WTC11 (cell line): ENCODE results near the gene GALNT2.

Experiments
- CBFB ChIP-seq: sonication (generic); formaldehyde crosslinking; IDR thresholded peaks from 2 replicates; pipeline ENCODE4 v1.8.1; 2022; ENCODE audit warnings: mild to moderate bottlenecking, low read depth, missing genetic modification reagents
- FOXP1 ChIP-seq: sonication (generic); formaldehyde crosslinking; IDR thresholded peaks from 2 replicates; pipeline ENCODE4 v1.8.0; 2022; ENCODE audit warnings: missing genetic modification reagents, mild to moderate bottlenecking, moderate library complexity, borderline replicate concordance
- MXD4 ChIP-seq: fragments of 250-450 bp; sonication (Bioruptor Pico); IDR thresholded peaks from 2 replicates; pipeline ENCODE4 v1.8.0; 2021; ENCODE audit warnings: mild to moderate bottlenecking, moderate library complexity, borderline replicate concordance
- NFYB ChIP-seq: sonication (generic); formaldehyde crosslinking; conservative IDR thresholded peaks from 2 replicates; pipeline ENCODE4 v1.8.0; 2022; ENCODE audit warnings: low read depth, missing genetic modification reagents
- TP53 ChIP-seq: sonication (generic); formaldehyde crosslinking; IDR thresholded peaks from 2 replicates; pipeline ENCODE4 v1.8.1; 2023; ENCODE audit warnings: mild to moderate bottlenecking, missing genetic modification reagents
- ZBTB21 ChIP-seq: sonication (generic); formaldehyde crosslinking; IDR thresholded peaks from 2 replicates; pipeline ENCODE4 v1.8.1; 2023; ENCODE audit warnings: mild to moderate bottlenecking, missing genetic modification reagents, borderline replicate concordance
- TF ChIP-seq, protein P1 (sequence below): fragments of 200-600 bp; IDR thresholded peaks from 2 replicates; pipeline ENCODE4 v1.8.0; 2022; ENCODE audit warnings: antibody characterized with exemption
- TF ChIP-seq, protein P2 (sequence below): fragments of 250-450 bp; sonication (Bioruptor Pico); IDR thresholded peaks from 2 replicates; pipeline ENCODE4 v1.8.0; 2021; ENCODE audit warnings: mild to moderate bottlenecking
- TF ChIP-seq, protein P3 (sequence below): sonication (generic); formaldehyde crosslinking; conservative IDR thresholded peaks from 2 replicates; pipeline ENCODE4 v1.8.1; 2022; ENCODE audit warnings: mild to moderate bottlenecking, missing genetic modification reagents
- TF ChIP-seq, protein P4 (sequence below): sonication (generic); formaldehyde crosslinking; IDR thresholded peaks from 2 replicates; pipeline ENCODE4 v1.8.0; 2022; ENCODE audit warnings: mild to moderate bottlenecking, missing genetic modification reagents
- TF ChIP-seq, protein P5 (sequence below): sonication (generic); formaldehyde crosslinking; IDR thresholded peaks from 2 replicates; pipeline ENCODE4 v1.8.0; 2022; ENCODE audit warnings: mild to moderate bottlenecking, missing genetic modification reagents
- TF ChIP-seq, protein P6 (sequence below): sonication (generic); formaldehyde crosslinking; IDR thresholded peaks from 2 replicates; pipeline ENCODE4 v1.8.1; 2022; ENCODE audit warnings: mild to moderate bottlenecking, missing genetic modification reagents, moderate library complexity, borderline replicate concordance
- TF ChIP-seq, protein P7 (sequence below): sonication (generic); formaldehyde crosslinking; IDR thresholded peaks from 2 replicates; pipeline ENCODE4 v1.8.0; 2022; ENCODE audit warnings: mild to moderate bottlenecking, missing genetic modification reagents
- TF ChIP-seq, protein P8 (sequence below): sonication (generic); formaldehyde crosslinking; IDR thresholded peaks from 2 replicates; pipeline ENCODE4 v1.8.1; 2023; ENCODE audit warnings: mild to moderate bottlenecking, moderate library complexity, missing genetic modification reagents

DNA sequence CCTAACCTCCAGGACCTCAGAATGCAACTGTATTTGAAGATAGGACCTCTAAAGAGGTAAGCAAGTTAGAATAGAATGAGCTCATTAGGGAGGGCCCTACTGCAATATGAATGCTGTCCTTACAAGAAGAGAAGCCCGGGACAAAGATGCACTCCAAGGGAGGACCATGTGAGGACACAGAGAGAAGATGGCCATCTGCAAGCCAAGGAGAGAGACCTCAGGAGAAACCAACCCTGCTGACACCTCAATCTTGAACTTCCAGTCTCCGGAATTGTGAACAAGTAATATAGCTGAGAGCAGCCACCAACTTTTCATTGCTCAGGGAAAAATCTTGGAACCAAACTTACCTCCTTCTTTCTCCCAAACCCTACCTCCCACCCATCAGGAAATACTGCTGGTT lies 15.0 kb upstream of the GALNT2 start:
- TF ChIP-seq, protein P1, sequence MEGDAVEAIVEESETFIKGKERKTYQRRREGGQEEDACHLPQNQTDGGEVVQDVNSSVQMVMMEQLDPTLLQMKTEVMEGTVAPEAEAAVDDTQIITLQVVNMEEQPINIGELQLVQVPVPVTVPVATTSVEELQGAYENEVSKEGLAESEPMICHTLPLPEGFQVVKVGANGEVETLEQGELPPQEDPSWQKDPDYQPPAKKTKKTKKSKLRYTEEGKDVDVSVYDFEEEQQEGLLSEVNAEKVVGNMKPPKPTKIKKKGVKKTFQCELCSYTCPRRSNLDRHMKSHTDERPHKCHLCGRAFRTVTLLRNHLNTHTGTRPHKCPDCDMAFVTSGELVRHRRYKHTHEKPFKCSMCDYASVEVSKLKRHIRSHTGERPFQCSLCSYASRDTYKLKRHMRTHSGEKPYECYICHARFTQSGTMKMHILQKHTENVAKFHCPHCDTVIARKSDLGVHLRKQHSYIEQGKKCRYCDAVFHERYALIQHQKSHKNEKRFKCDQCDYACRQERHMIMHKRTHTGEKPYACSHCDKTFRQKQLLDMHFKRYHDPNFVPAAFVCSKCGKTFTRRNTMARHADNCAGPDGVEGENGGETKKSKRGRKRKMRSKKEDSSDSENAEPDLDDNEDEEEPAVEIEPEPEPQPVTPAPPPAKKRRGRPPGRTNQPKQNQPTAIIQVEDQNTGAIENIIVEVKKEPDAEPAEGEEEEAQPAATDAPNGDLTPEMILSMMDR = no peak
- TF ChIP-seq NFYB (CRISPR knock-in tag) (no peak), MXD4 (no peak), ZBTB21 (CRISPR knock-in tag) (no peak), FOXP1 (CRISPR knock-in tag) (no peak), TP53 (no peak), CBFB (CRISPR knock-in tag) (no peak)
- TF ChIP-seq, protein P2, sequence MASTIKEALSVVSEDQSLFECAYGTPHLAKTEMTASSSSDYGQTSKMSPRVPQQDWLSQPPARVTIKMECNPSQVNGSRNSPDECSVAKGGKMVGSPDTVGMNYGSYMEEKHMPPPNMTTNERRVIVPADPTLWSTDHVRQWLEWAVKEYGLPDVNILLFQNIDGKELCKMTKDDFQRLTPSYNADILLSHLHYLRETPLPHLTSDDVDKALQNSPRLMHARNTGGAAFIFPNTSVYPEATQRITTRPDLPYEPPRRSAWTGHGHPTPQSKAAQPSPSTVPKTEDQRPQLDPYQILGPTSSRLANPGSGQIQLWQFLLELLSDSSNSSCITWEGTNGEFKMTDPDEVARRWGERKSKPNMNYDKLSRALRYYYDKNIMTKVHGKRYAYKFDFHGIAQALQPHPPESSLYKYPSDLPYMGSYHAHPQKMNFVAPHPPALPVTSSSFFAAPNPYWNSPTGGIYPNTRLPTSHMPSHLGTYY (CRISPR knock-in tag) = no peak
- TF ChIP-seq, protein P3, sequence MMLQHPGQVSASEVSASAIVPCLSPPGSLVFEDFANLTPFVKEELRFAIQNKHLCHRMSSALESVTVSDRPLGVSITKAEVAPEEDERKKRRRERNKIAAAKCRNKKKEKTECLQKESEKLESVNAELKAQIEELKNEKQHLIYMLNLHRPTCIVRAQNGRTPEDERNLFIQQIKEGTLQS (CRISPR knock-in tag) = no peak
- TF ChIP-seq, protein P4, sequence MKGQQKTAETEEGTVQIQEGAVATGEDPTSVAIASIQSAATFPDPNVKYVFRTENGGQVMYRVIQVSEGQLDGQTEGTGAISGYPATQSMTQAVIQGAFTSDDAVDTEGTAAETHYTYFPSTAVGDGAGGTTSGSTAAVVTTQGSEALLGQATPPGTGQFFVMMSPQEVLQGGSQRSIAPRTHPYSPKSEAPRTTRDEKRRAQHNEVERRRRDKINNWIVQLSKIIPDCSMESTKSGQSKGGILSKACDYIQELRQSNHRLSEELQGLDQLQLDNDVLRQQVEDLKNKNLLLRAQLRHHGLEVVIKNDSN = no peak
- TF ChIP-seq, protein P5, sequence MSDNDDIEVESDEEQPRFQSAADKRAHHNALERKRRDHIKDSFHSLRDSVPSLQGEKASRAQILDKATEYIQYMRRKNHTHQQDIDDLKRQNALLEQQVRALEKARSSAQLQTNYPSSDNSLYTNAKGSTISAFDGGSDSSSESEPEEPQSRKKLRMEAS (CRISPR knock-in tag) = no peak
- TF ChIP-seq, protein P6, sequence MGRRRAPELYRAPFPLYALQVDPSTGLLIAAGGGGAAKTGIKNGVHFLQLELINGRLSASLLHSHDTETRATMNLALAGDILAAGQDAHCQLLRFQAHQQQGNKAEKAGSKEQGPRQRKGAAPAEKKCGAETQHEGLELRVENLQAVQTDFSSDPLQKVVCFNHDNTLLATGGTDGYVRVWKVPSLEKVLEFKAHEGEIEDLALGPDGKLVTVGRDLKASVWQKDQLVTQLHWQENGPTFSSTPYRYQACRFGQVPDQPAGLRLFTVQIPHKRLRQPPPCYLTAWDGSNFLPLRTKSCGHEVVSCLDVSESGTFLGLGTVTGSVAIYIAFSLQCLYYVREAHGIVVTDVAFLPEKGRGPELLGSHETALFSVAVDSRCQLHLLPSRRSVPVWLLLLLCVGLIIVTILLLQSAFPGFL = no peak
- TF ChIP-seq, protein P7, sequence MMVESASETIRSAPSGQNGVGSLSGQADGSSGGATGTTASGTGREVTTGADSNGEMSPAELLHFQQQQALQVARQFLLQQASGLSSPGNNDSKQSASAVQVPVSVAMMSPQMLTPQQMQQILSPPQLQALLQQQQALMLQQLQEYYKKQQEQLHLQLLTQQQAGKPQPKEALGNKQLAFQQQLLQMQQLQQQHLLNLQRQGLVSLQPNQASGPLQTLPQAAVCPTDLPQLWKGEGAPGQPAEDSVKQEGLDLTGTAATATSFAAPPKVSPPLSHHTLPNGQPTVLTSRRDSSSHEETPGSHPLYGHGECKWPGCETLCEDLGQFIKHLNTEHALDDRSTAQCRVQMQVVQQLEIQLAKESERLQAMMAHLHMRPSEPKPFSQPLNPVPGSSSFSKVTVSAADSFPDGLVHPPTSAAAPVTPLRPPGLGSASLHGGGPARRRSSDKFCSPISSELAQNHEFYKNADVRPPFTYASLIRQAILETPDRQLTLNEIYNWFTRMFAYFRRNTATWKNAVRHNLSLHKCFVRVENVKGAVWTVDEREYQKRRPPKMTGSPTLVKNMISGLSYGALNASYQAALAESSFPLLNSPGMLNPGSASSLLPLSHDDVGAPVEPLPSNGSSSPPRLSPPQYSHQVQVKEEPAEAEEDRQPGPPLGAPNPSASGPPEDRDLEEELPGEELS (CRISPR knock-in tag) = no peak
- TF ChIP-seq, protein P8, sequence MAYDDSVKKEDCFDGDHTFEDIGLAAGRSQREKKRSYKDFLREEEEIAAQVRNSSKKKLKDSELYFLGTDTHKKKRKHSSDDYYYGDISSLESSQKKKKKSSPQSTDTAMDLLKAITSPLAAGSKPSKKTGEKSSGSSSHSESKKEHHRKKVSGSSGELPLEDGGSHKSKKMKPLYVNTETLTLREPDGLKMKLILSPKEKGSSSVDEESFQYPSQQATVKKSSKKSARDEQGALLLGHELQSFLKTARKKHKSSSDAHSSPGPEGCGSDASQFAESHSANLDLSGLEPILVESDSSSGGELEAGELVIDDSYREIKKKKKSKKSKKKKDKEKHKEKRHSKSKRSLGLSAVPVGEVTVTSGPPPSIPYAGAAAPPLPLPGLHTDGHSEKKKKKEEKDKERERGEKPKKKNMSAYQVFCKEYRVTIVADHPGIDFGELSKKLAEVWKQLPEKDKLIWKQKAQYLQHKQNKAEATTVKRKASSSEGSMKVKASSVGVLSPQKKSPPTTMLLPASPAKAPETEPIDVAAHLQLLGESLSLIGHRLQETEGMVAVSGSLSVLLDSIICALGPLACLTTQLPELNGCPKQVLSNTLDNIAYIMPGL (CRISPR knock-in tag) = no peak
